ENCODE measurements around the gene C1QBP. TPM values are rescaled to one million over a fixed set of nuclear protein-coding genes. Genes with fewer than 3 reads are reported as not detected.
A peak's percentile ranks its signal among the peaks of the same experiment; 100 is the strongest.

The C1QBP gene
- total RNA-seq, 1 experiment from 2014 or later = 457 TPM

GRCh38 chr17:5486206-5487124 lies 47.5 kb upstream of the C1QBP start, which contains the start of gene MIS12:
MIS12 (plus strand) TSS chr17:5486566; CDS start chr17:5488863, 2,297 bp downstream.
- Histone ChIP-seq H3K9me3 (ENCODE audit: low read depth, low read length, poor library complexity, severe bottlenecking) (no peaks in the 10 kb centered on the region), H3K4me3 (ENCODE audit: low read depth, low read length, poor library complexity, severe bottlenecking) (peak within 1 kb of the TSS; percentile 80), H3K27me3 (replicated peaks; ENCODE audit: insufficient read depth, low read depth, low read length, poor library complexity) (no peaks in the 10 kb centered on the region), H3K36me3 (ENCODE audit: insufficient read depth, low read length, poor library complexity, severe bottlenecking) (peaks cover 55% of the 10 kb centered on the region), H3K4me1 (ENCODE audit: insufficient read depth, low read length, poor library complexity, severe bottlenecking) (peaks cover 14% of the 10 kb centered on the region), H3K27ac (ENCODE audit: low read depth, low read length, poor library complexity, severe bottlenecking) (peak within 1 kb of the TSS; percentile 99)
- TF ChIP-seq CTCF (conservative IDR thresholded peaks at IDR 0.05; ENCODE audit: low read depth, low read length) = no peak
- no peak for TF ChIP-seq EZH2 (IDR thresholded peaks at IDR 0.05; ENCODE audit: borderline replicate concordance, low read depth, low read length, poor library complexity, severe bottlenecking)
- intact Hi-C loops (cut with micrococcal nuclease; ENCODE audit: unreplicated experiment) = loop anchor here (1.0 kb wide), 1 partner anchor 17 kb away; no protein-coding TSS in a partner anchor
- BruUV-seq (replicated peaks) = no TSS peak
- ChIA-PET CTCF (interaction anchor here (0.6 kb wide), 1 partner anchor 12 kb away, joined by 4 read pairs; no protein-coding TSS in a partner anchor), POLR2A (ENCODE audit: low non-redundant PET) (interaction anchor here (0.5 to 0.7 kb wide), 3 partner anchors 11 to 110 kb away, joined by 3 to 17 read pairs (median 4); no protein-coding TSS in a partner anchor)
- peak; percentile 100 for DNase-seq (ENCODE audit: low spot score)

- ChIA-PET CTCF (no interaction called here), POLR2A (ENCODE audit: low non-redundant PET) (interaction anchor here (0.5 to 0.7 kb wide), 3 partner anchors 10 to 110 kb away, joined by 3 to 17 read pairs (median 4); no protein-coding TSS in a partner anchor)
- no peak for TF ChIP-seq CTCF (conservative IDR thresholded peaks at IDR 0.05; ENCODE audit: low read depth, low read length)
- no peak for TF ChIP-seq EZH2 (IDR thresholded peaks at IDR 0.05; ENCODE audit: borderline replicate concordance, low read depth, low read length, poor library complexity, severe bottlenecking)
- DNase-seq (ENCODE audit: low spot score) = peak; percentile 60
- intact Hi-C loops (cut with micrococcal nuclease; ENCODE audit: unreplicated experiment) = loop anchor here (1.0 kb wide), 1 partner anchor 16 kb away; no protein-coding TSS in a partner anchor
- Histone ChIP-seq H3K27me3 (replicated peaks; ENCODE audit: insufficient read depth, low read depth, low read length, poor library complexity) (no peaks in the 10 kb centered on the region), H3K4me3 (ENCODE audit: low read depth, low read length, poor library complexity, severe bottlenecking) (peak within 1 kb of the TSS; percentile 80), H3K9me3 (ENCODE audit: low read depth, low read length, poor library complexity, severe bottlenecking) (no peaks in the 10 kb centered on the region), H3K4me1 (ENCODE audit: insufficient read depth, low read length, poor library complexity, severe bottlenecking) (peaks cover 14% of the 10 kb centered on the region), H3K36me3 (ENCODE audit: insufficient read depth, low read length, poor library complexity, severe bottlenecking) (peaks cover 58% of the 10 kb centered on the region), H3K27ac (ENCODE audit: low read depth, low read length, poor library complexity, severe bottlenecking) (peak within 1 kb of the TSS; percentile 99)
- TSS peak; percentile 57 for BruUV-seq (replicated peaks)
Observed at GRCh38 chr17:5485270-5486205, 46.6 kb upstream of the C1QBP start, which contains the start of gene DERL2. DERL2 (minus strand) TSS chr17:5486178; CDS start chr17:5486161, 17 bp downstream.

- ChIA-PET CTCF (no interaction called here), POLR2A (ENCODE audit: low non-redundant PET) (no interaction called here)
- Histone ChIP-seq H3K4me3 (ENCODE audit: low read depth, low read length, poor library complexity, severe bottlenecking) (no peak overlapping the region), H3K27ac (ENCODE audit: low read depth, low read length, poor library complexity, severe bottlenecking) (no peak overlapping the region), H3K4me1 (ENCODE audit: insufficient read depth, low read length, poor library complexity, severe bottlenecking) (peaks cover 6% of the 10 kb centered on the region), H3K27me3 (replicated peaks; ENCODE audit: insufficient read depth, low read depth, low read length, poor library complexity) (no peaks in the 10 kb centered on the region), H3K9me3 (ENCODE audit: low read depth, low read length, poor library complexity, severe bottlenecking) (no peaks in the 10 kb centered on the region), H3K36me3 (ENCODE audit: insufficient read depth, low read length, poor library complexity, severe bottlenecking) (peaks cover 68% of the 10 kb centered on the region)
- intact Hi-C loops (cut with micrococcal nuclease; ENCODE audit: unreplicated experiment) = no loop called here
- no TSS peak for BruUV-seq (replicated peaks)
- TF ChIP-seq CTCF (conservative IDR thresholded peaks at IDR 0.05; ENCODE audit: low read depth, low read length) = no peak
- no peak for TF ChIP-seq EZH2 (IDR thresholded peaks at IDR 0.05; ENCODE audit: borderline replicate concordance, low read depth, low read length, poor library complexity, severe bottlenecking)
- no peak for DNase-seq (ENCODE audit: low spot score)
Observed at GRCh38 chr17:5481451-5481850, 42.5 kb upstream of the C1QBP start.

All from A673 (cell line).